HepG2 (cell line): ENCODE data around the gene TMC2. TPM values are rescaled to one million over a fixed set of nuclear protein-coding genes. Genes with fewer than 3 reads are reported as not detected.

Experiments used
- ATAC-seq: fragments of 200-7000 bp; cut with Tn5 transposase; 3 replicates; pipeline ENCODE4 v1.9.1; 2020; ENCODE audit warnings: mild to moderate bottlenecking, moderate library complexity
- BruUV-seq: library from RNA; stranded (reverse); fragments of 400-500 nt; replicated peaks from 2 replicates; lab custom pipeline; 2021; lab: Mats Ljungman, UMichigan
- CTCF ChIA-PET: fragments of 300-600 bp; formaldehyde crosslinking; extraction: SDS; loops from one replicate; lab custom pipeline; 2021; ENCODE audit warnings: low total read pairs, inconsistent platforms, low intra/inter-chr PET ratio; lab: Yijun Ruan, JAX
- POLR2A ChIA-PET: fragments of 350-600 bp; sonication (Branson Sonifier 250); formaldehyde crosslinking; loops from one replicate; lab custom pipeline; 2020; ENCODE audit warnings: antibody characterized with exemption, inconsistent platforms; lab: Yijun Ruan, JAX
- DNase-seq: peaks from one replicate; pipeline ENCODE4 v3.0.0-alpha.2; 2015; ENCODE audit warnings: low spot score
- FAIRE-seq: peaks from 3 replicates; lab custom pipeline; 2011; peaks lifted over from hg19 to GRCh38; lab: Jason Lieb, UNC
- H2AFZ ChIP-seq: one replicate; pipeline ENCODE4 v1.6.1; 2011; ENCODE audit warnings: low read length, inconsistent platforms
- H3K27ac ChIP-seq: fragments of 300-600 bp; 3 replicates; pipeline ENCODE4 v1.8.0; 2011; ENCODE audit warnings: mixed run types, mild to moderate bottlenecking, mixed read lengths, low read length, inconsistent platforms; ENCODE audit not compliant: insufficient read depth; ENCODE audit errors: extremely low read length
- H3K27me3 ChIP-seq, 2 experiments: fragments of 200-600 bp in 1 of 2; 2 replicates in 1 of 2; 3 replicates in 1 of 2; pipeline versions ENCODE4 v1.6.0 to v1.8.0; 2011; ENCODE audit warnings: low read length in 2 of 2, mild to moderate bottlenecking in 2 of 2, moderate library complexity in 2 of 2, inconsistent platforms in 1 of 2; ENCODE audit not compliant: insufficient read depth in 2 of 2, control insufficient read depth in 1 of 2
- H3K36me3 ChIP-seq, 2 experiments: fragments of 200-600 bp in 1 of 2; replicated peaks in 1 of 2; 2 replicates in 1 of 2; 3 replicates in 1 of 2; pipeline versions ENCODE4 v1.5.1 to v1.8.0; 2011; ENCODE audit warnings: low read length in 2 of 2, inconsistent platforms in 1 of 2; ENCODE audit not compliant: insufficient read depth in 2 of 2, control insufficient read depth in 1 of 2
- H3K4me1 ChIP-seq: 2 replicates; pipeline ENCODE4 v1.5.1; 2012; ENCODE audit warnings: low read length, inconsistent platforms; ENCODE audit not compliant: insufficient read depth
- H3K4me2 ChIP-seq: 2 replicates; pipeline ENCODE4 v1.6.0; 2011; ENCODE audit warnings: low read depth, low read length, inconsistent platforms
- H3K4me3 ChIP-seq, 3 experiments: fragments of 200-600 bp in 1 of 3; sonication (generic), shearing (Covaris generic) in 1 of 3; replicated peaks in 1 of 3; 2 replicates each; pipeline ENCODE4 v1.5.1; 2011 to 2016; ENCODE audit warnings: low read length in 3 of 3, inconsistent platforms in 2 of 3, low read depth in 2 of 3, mild to moderate bottlenecking in 2 of 3, control low read depth in 1 of 3, mixed read lengths in 1 of 3; ENCODE audit not compliant: insufficient read depth in 1 of 3
- H3K79me2 ChIP-seq: one replicate; pipeline ENCODE4 v1.6.1; 2011; ENCODE audit warnings: low read length, inconsistent platforms; ENCODE audit not compliant: insufficient read depth
- H3K9ac ChIP-seq: 2 replicates; pipeline ENCODE4 v1.6.0; 2011; ENCODE audit warnings: mild to moderate bottlenecking, low read depth, low read length, inconsistent platforms; ENCODE audit not compliant: insufficient read depth
- H3K9me3 ChIP-seq: 2 replicates; pipeline ENCODE4 v1.5.1; 2012; ENCODE audit warnings: mild to moderate bottlenecking, low read length
- H4K20me1 ChIP-seq: 2 replicates; pipeline ENCODE4 v1.6.0; 2011; ENCODE audit warnings: inconsistent platforms, mild to moderate bottlenecking, low read length, moderate library complexity; ENCODE audit not compliant: insufficient read depth
- BATF2 ChIP-seq: sonication (generic); formaldehyde crosslinking; IDR thresholded peaks from 2 replicates; pipeline ENCODE4 v1.8.0; 2022; ENCODE audit warnings: mild to moderate bottlenecking, missing genetic modification reagents, moderate library complexity
- ELF4 ChIP-seq: sonication (generic); formaldehyde crosslinking; IDR thresholded peaks from 2 replicates; pipeline ENCODE4 v1.5.0; 2020; ENCODE audit warnings: missing genetic modification reagents, mild to moderate bottlenecking, moderate library complexity, borderline replicate concordance
- KAT8 ChIP-seq: IDR thresholded peaks from 2 replicates; pipeline ENCODE4 v1.6.1; 2016; ENCODE audit warnings: missing genetic modification reagents, missing compliant biosample characterization
- RBFOX2 ChIP-seq: fragments of 200-400 bp; formaldehyde crosslinking; IDR thresholded peaks from 2 replicates; pipeline ENCODE4 v1.6.1; 2017; ENCODE audit warnings: low read depth, mild to moderate bottlenecking, low read length
- SRSF1 ChIP-seq: fragments of 200-400 bp; formaldehyde crosslinking; optimal IDR thresholded peaks from 2 replicates; pipeline ENCODE3; 2017; ENCODE audit warnings: mild to moderate bottlenecking, low read depth, low read length, moderate library complexity
- ZNF296 ChIP-seq: sonication (generic); formaldehyde crosslinking; conservative IDR thresholded peaks from 2 replicates; pipeline ENCODE4 v1.5.0; 2020; ENCODE audit warnings: mild to moderate bottlenecking, missing genetic modification reagents
- ZNF335 ChIP-seq: sonication (generic); formaldehyde crosslinking; IDR thresholded peaks from 2 replicates; pipeline ENCODE4 v1.4.0; 2020; ENCODE audit warnings: missing genetic modification reagents
- ZNF724P ChIP-seq: sonication (generic); formaldehyde crosslinking; IDR thresholded peaks from 2 replicates; pipeline ENCODE4 v1.8.0; 2022; ENCODE audit warnings: missing genetic modification reagents, borderline replicate concordance
- ZNF777 ChIP-seq: sonication (generic); formaldehyde crosslinking; IDR thresholded peaks from 2 replicates; pipeline ENCODE4 v1.4.0; 2020; ENCODE audit warnings: missing genetic modification reagents
- ZNF891 ChIP-seq: sonication (generic); formaldehyde crosslinking; IDR thresholded peaks from 2 replicates; pipeline ENCODE4 v1.5.0; 2020; ENCODE audit warnings: mild to moderate bottlenecking, missing genetic modification reagents
- WGBS: methylation state at CpG from one replicate; pipeline ENCODE4 v1.1.6; 2017; ENCODE audit warnings: low lambda C conversion rate; 5-methylcytosine and 5-hydroxymethylcytosine counted together
- in situ Hi-C: cut with HindIII; loops from 2 replicates; pipeline ENCODE4 v1.10.0; 2017; ENCODE audit warnings: low pct_unique_long_range_greater_than_20kb; ENCODE audit not compliant: extremely low pct_ligation_motif_present
- intact Hi-C: fragments of 100-400 bp; cut with micrococcal nuclease; formaldehyde crosslinking; loops from one replicate; pipeline ENCODE4 v1.10.0; 2022; ENCODE audit not compliant: unreplicated experiment
- polyA plus RNA-seq, 8 experiments: library from polyadenylated mRNA; depleted of rRNA in 3 of 8; stranded (reverse) in 7 of 8; unstranded in 1 of 8; fragments of >200 nt; fragmentation: Illumina TruSeq in 4 of 8; extraction: Trizol in 4 of 8; gene quantifications; 2 replicates each; pipeline versions ENCODE4 v1.2.1 to v1.2.3, GENCODE V29; 2011 to 2016; ENCODE audit warnings: low read depth in 4 of 8, missing spikeins in 1 of 8, mixed read lengths in 1 of 8; ENCODE audit not compliant: insufficient read depth in 1 of 8
- total RNA-seq, 5 experiments: library from RNA; depleted of rRNA; stranded (reverse); fragments of >200 nt; fragmentation: Illumina TruSeq; extraction: Trizol; gene quantifications; 2 replicates each; pipeline ENCODE4 v1.2.3, GENCODE V29; 2016; ENCODE audit warnings: low read depth in 1 of 5
- TF ChIP-seq, protein P1 (sequence below): sonication (generic); formaldehyde crosslinking; conservative IDR thresholded peaks from 2 replicates; pipeline ENCODE4 v1.8.0; 2022; ENCODE audit warnings: low read depth, missing genetic modification reagents
- TF ChIP-seq, protein P2 (sequence below), 2 experiments: IDR thresholded peaks; 2 replicates each; pipeline ENCODE4 v1.6.1; 2011 to 2012; ENCODE audit warnings: low read length in 2 of 2, borderline replicate concordance in 1 of 2, low read depth in 1 of 2, mild to moderate bottlenecking in 1 of 2, moderate library complexity in 1 of 2
- TF ChIP-seq, protein P3 (sequence below): sonication (generic); formaldehyde crosslinking; IDR thresholded peaks from 2 replicates; pipeline ENCODE4; 2020; ENCODE audit warnings: missing genetic modification reagents, mild to moderate bottlenecking, borderline replicate concordance

Gene TMC2
- total and polyA plus RNA-seq, 2 of the 13 experiments (the other 11 are each of a cell fraction or from before 2014, with no cell fraction given): not detected

DNA sequence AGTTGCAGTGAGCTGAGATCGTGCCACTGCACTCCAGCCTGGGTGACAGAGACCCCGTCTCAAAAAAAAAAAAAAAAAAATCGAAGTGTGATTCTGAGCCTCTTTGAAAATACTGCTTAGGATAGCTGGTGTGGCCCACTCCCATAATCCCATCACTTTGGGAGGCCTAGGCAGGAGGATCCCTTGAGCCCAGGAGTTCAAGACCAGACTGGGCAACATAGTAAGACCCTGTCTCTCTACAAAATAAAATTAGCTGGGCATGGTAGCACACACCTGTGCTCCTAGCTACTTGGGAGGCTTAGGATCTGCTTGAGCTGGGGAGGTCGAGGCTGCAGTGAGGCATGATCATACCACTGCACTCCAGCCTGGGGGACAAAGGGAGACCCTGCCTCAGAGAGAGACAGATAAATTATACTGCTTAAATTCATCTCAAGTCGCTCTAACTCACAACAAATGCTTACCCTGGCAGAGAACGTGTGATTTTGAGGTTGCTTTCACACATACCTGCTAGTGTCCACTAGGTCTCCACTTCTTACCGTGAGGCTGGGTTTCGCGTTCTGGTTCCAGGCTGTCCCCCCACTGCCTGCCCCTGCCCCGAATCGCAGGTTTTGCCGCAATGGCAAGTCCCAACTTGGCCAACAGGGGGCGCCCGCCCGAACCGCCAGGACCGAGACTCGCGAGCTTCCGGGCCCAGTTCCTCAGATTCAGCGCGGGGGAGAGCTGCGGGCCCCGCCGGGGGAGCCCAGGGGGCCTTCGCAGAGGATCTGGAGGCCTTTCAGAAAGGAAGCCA lies 12.3 kb upstream of the TMC2 start:
- peak; percentile 81 for ATAC-seq
- intact Hi-C loops: loop anchor here (2.0 kb wide), 3 partner anchors 47 to 149 kb away; no protein-coding TSS in a partner anchor
- POLR2A ChIA-PET: interaction anchor here (0.7 to 4.4 kb wide), 8 partner anchors 9 to 140 kb away, joined by 3 to 19 read pairs (median 6); partner anchors contain the start of genes IDH3B, NOP56, SNRPB and ZNF343
- no peak for FAIRE-seq
- DNase-seq: peak; percentile 77
- Histone ChIP-seq H3K9ac (peak overlapping the region; percentile 70), H3K36me3 (no peaks in the 10 kb centered on the region), H3K4me2 (peak overlapping the region; percentile 85), H4K20me1 (no peaks in the 10 kb centered on the region), H2AFZ (peak overlapping the region; percentile 20), H3K27ac (peak overlapping the region; percentile 22), H3K4me1 (peaks cover 24% of the 10 kb centered on the region), H3K9me3 (no peaks in the 10 kb centered on the region), H3K4me3 (peak overlapping the region; percentile 80 to 88 (median 80)), H3K79me2 (no peaks in the 10 kb centered on the region), H3K27me3 (peaks cover 0 to 36% of the 10 kb centered on the region in 2 experiments; a peak in 2 of 5 replicates)
- no TSS peak for BruUV-seq
- WGBS: 12% methylated on average over 26 of the region's 26 CpGs
- CTCF ChIA-PET: interaction anchor here (0.8 to 3.1 kb wide), 3 partner anchors 15 to 150 kb away, joined by 3 to 9 read pairs (median 4); partner anchors contain the start of gene ZNF343
- in situ Hi-C loops: no loop called here
- TF ChIP-seq, protein P1, sequence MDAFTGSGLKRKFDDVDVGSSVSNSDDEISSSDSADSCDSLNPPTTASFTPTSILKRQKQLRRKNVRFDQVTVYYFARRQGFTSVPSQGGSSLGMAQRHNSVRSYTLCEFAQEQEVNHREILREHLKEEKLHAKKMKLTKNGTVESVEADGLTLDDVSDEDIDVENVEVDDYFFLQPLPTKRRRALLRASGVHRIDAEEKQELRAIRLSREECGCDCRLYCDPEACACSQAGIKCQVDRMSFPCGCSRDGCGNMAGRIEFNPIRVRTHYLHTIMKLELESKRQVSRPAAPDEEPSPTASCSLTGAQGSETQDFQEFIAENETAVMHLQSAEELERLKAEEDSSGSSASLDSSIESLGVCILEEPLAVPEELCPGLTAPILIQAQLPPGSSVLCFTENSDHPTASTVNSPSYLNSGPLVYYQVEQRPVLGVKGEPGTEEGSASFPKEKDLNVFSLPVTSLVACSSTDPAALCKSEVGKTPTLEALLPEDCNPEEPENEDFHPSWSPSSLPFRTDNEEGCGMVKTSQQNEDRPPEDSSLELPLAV (CRISPR knock-in tag): no peak
- TF ChIP-seq ZNF777 (no peak; the same call in 1 of the 2 replicates), ELF4 (CRISPR knock-in tag) (no peak; the same call in 1 of the 2 replicates), KAT8 (peak; percentile 63), ZNF335 (CRISPR knock-in tag) (no peak), SRSF1 (no peak), RBFOX2 (peak; percentile 87), ZNF296 (CRISPR knock-in tag) (no peak), ZNF891 (CRISPR knock-in tag) (no peak), BATF2 (CRISPR knock-in tag) (no peak), ZNF724P (no peak)
- TF ChIP-seq, protein P2, sequence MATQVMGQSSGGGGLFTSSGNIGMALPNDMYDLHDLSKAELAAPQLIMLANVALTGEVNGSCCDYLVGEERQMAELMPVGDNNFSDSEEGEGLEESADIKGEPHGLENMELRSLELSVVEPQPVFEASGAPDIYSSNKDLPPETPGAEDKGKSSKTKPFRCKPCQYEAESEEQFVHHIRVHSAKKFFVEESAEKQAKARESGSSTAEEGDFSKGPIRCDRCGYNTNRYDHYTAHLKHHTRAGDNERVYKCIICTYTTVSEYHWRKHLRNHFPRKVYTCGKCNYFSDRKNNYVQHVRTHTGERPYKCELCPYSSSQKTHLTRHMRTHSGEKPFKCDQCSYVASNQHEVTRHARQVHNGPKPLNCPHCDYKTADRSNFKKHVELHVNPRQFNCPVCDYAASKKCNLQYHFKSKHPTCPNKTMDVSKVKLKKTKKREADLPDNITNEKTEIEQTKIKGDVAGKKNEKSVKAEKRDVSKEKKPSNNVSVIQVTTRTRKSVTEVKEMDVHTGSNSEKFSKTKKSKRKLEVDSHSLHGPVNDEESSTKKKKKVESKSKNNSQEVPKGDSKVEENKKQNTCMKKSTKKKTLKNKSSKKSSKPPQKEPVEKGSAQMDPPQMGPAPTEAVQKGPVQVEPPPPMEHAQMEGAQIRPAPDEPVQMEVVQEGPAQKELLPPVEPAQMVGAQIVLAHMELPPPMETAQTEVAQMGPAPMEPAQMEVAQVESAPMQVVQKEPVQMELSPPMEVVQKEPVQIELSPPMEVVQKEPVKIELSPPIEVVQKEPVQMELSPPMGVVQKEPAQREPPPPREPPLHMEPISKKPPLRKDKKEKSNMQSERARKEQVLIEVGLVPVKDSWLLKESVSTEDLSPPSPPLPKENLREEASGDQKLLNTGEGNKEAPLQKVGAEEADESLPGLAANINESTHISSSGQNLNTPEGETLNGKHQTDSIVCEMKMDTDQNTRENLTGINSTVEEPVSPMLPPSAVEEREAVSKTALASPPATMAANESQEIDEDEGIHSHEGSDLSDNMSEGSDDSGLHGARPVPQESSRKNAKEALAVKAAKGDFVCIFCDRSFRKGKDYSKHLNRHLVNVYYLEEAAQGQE (IDR thresholded peaks at IDR 0.05; ENCODE audit: borderline replicate concordance in 1 of 2, low read depth in 1 of 2, low read length in 2 of 2): no peak
- TF ChIP-seq, protein P3, sequence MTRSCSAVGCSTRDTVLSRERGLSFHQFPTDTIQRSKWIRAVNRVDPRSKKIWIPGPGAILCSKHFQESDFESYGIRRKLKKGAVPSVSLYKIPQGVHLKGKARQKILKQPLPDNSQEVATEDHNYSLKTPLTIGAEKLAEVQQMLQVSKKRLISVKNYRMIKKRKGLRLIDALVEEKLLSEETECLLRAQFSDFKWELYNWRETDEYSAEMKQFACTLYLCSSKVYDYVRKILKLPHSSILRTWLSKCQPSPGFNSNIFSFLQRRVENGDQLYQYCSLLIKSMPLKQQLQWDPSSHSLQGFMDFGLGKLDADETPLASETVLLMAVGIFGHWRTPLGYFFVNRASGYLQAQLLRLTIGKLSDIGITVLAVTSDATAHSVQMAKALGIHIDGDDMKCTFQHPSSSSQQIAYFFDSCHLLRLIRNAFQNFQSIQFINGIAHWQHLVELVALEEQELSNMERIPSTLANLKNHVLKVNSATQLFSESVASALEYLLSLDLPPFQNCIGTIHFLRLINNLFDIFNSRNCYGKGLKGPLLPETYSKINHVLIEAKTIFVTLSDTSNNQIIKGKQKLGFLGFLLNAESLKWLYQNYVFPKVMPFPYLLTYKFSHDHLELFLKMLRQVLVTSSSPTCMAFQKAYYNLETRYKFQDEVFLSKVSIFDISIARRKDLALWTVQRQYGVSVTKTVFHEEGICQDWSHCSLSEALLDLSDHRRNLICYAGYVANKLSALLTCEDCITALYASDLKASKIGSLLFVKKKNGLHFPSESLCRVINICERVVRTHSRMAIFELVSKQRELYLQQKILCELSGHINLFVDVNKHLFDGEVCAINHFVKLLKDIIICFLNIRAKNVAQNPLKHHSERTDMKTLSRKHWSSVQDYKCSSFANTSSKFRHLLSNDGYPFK: no peak
